Measurements from ENCODE around the gene PRTFDC1. TPM values are rescaled to one million over a fixed set of nuclear protein-coding genes. Genes with fewer than 3 reads are reported as not detected.

PRTFDC1 gene
- total and polyA plus RNA-seq, 10 donors: 0.85 to 3.8 (median 2.6) TPM

DNA sequence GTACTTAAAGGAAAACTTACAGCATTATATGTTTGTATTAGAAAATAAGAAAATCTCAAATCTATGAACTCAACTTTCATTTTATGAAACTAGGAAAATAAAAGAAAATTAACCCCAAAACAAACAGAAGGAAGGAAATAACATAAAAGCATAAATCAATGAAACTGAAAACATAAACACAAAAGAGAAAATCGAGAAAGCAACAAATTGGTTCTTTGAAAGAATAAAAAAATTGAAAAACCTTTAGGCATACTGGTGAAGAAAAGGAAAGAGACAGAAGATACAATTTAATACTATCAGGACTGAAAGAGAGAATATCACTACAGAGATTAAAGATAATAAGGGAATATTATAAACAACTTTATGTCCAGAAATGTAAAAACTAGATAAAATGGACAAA lies 21.2 kb downstream of the PRTFDC1 start:
- Histone ChIP-seq H3K4me3 (no peak overlapping the region), H3K4me1 (peaks cover 0 to 23% (median 1%) of the 10 kb centered on the region in 6 donors), H3K27ac (no peak overlapping the region), H3K27me3 (replicated peaks in 1 of 7) (no peaks in the 10 kb centered on the region), H3K36me3 (no peaks in the 10 kb centered on the region), H3K9me3 (no peaks in the 10 kb centered on the region)
- intact Hi-C loops (cut with DNase I; ENCODE audit: low total_unique reads): no loop called here
- DNase-seq: no peak
- no peak for TF ChIP-seq POLR2A (IDR thresholded peaks at IDR 0.05)
- TF ChIP-seq POLR2AphosphoS5 (IDR thresholded peaks at IDR 0.05): no peak
- TF ChIP-seq, protein P1, sequence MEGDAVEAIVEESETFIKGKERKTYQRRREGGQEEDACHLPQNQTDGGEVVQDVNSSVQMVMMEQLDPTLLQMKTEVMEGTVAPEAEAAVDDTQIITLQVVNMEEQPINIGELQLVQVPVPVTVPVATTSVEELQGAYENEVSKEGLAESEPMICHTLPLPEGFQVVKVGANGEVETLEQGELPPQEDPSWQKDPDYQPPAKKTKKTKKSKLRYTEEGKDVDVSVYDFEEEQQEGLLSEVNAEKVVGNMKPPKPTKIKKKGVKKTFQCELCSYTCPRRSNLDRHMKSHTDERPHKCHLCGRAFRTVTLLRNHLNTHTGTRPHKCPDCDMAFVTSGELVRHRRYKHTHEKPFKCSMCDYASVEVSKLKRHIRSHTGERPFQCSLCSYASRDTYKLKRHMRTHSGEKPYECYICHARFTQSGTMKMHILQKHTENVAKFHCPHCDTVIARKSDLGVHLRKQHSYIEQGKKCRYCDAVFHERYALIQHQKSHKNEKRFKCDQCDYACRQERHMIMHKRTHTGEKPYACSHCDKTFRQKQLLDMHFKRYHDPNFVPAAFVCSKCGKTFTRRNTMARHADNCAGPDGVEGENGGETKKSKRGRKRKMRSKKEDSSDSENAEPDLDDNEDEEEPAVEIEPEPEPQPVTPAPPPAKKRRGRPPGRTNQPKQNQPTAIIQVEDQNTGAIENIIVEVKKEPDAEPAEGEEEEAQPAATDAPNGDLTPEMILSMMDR (IDR thresholded peaks at IDR 0.05 in 8 of 11, conservative IDR thresholded peaks at IDR 0.05 in 3 of 11): no peak
- WGBS, 5 donors: 83 to 92% (median 88%) methylated on average over 1 of the region's 1 CpG

DNA sequence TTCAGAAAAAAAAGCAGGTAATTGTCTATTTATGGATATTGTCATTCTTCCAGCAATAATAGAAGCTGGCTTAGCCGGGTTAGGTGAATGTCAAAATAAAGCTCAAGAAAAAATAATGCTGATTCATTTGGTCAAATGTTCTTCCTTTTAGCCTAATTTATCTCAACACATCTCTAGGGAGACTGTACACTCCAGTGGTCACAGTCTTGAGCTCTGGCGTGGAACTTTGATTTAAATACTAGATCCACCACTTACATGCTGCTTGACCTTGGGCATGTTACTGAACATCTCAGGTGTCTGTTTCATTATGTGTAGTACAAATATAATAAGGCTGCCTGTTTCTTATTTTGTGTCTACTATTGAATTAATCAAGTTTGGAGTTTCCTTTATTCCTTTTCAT lies 22.0 kb downstream of the PRTFDC1 start:
- intact Hi-C loops (cut with DNase I; ENCODE audit: low total_unique reads): no loop called here
- Histone ChIP-seq H3K36me3 (no peaks in the 10 kb centered on the region), H3K9me3 (no peaks in the 10 kb centered on the region), H3K27me3 (replicated peaks in 1 of 7) (no peaks in the 10 kb centered on the region), H3K4me3 (no peak overlapping the region), H3K27ac (no peak overlapping the region), H3K4me1 (peaks cover 0 to 23% (median 1%) of the 10 kb centered on the region in 6 donors)
- TF ChIP-seq, protein P1 (IDR thresholded peaks at IDR 0.05 in 8 of 11, conservative IDR thresholded peaks at IDR 0.05 in 3 of 11): no peak
- TF ChIP-seq POLR2AphosphoS5 (IDR thresholded peaks at IDR 0.05): no peak
- no peak for TF ChIP-seq POLR2A (IDR thresholded peaks at IDR 0.05)
- DNase-seq: no peak
- WGBS, 5 donors: 63 to 85% (median 77%) methylated on average over 2 of the region's 2 CpGs

DNA sequence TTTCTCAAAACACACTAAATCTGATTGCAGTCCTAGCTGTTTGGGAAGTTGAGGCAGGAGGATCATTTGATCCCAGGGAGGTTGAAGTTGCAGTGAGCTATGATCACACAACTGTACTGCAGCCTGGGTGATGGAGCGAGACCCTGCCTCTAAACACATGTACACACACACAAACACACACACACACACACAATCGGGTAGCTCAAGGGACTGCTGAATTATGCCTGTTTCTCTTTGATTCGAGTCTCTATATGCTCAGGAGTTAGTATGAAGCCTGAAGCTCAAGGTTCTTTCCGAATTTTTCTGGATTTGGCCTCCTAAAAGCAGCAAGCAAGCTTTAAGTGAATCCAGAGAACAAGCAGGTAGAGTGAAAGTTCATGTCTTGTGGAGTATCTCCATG lies 22.5 kb downstream of the PRTFDC1 start:
- Histone ChIP-seq H3K4me1 (peaks cover 0 to 23% (median 1%) of the 10 kb centered on the region in 6 donors), H3K27ac (no peak overlapping the region), H3K27me3 (replicated peaks in 1 of 7) (no peaks in the 10 kb centered on the region), H3K36me3 (no peaks in the 10 kb centered on the region), H3K9me3 (peaks cover 0 to 3% (median 1%) of the 10 kb centered on the region in 8 donors), H3K4me3 (no peak overlapping the region)
- intact Hi-C loops (cut with DNase I; ENCODE audit: low total_unique reads): no loop called here
- TF ChIP-seq POLR2AphosphoS5 (IDR thresholded peaks at IDR 0.05) (no peak), POLR2A (IDR thresholded peaks at IDR 0.05) (no peak)
- TF ChIP-seq, protein P1 (IDR thresholded peaks at IDR 0.05 in 8 of 11, conservative IDR thresholded peaks at IDR 0.05 in 3 of 11): no peak
- 81 to 92% (median 88%) methylated on average over 4 of the region's 4 CpGs for WGBS, 5 donors
- no peak for DNase-seq

DNA sequence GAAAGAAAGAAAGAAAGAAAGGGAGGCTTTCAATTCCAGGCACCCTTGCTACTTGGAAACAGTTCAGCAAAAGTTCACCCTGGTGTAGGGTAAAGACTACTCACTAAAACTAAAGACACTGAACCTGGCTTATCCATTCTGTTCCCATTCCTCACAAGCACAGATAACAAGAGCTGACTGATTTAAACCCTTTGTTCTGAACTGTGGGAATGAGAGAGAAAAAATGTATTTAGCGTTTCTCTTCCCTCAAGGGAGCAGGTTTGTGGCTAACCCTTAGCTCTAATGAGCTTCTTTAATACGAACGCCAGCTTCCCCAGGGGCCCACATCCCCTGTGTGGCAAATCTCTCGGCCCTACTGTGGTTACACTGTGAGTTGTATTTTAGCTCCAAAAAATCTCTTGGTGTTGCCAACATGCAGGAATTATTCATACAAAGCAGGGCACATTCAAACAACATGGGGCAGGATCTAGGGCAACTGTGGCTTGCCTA lies 23.3 kb downstream of the PRTFDC1 start:
- H3K27me3 ChIP-seq (replicated peaks in 1 of 7): no peaks in the 10 kb centered on the region
- no peak for DNase-seq
- H3K36me3 ChIP-seq: no peaks in the 10 kb centered on the region
- H3K4me3 ChIP-seq: no peak overlapping the region
- H3K4me1 ChIP-seq: peaks cover 0 to 23% (median 1%) of the 10 kb centered on the region in 6 donors
- TF ChIP-seq POLR2A (IDR thresholded peaks at IDR 0.05) (no peak), POLR2AphosphoS5 (IDR thresholded peaks at IDR 0.05) (no peak)
- TF ChIP-seq, protein P1 (IDR thresholded peaks at IDR 0.05 in 8 of 11, conservative IDR thresholded peaks at IDR 0.05 in 3 of 11): no peak
- intact Hi-C loops (cut with DNase I; ENCODE audit: low total_unique reads): no loop called here
- WGBS, 5 donors: 28 to 50% (median 43%) methylated on average over 4 of the region's 4 CpGs
- peaks cover 0 to 9% (median 7%) of the 10 kb centered on the region in 8 donors for H3K9me3 ChIP-seq
- H3K27ac ChIP-seq: no peak overlapping the region
